ENCODE measurements around the gene OR52E4. TPM values are rescaled to one million over a fixed set of nuclear protein-coding genes. Genes with fewer than 3 reads are reported as not detected.

The OR52E4 gene
- total and polyA plus RNA-seq, 10 of the 15 experiments (the other 5 are each of a cell fraction or from before 2014, with no cell fraction given), result not detected

DNA sequence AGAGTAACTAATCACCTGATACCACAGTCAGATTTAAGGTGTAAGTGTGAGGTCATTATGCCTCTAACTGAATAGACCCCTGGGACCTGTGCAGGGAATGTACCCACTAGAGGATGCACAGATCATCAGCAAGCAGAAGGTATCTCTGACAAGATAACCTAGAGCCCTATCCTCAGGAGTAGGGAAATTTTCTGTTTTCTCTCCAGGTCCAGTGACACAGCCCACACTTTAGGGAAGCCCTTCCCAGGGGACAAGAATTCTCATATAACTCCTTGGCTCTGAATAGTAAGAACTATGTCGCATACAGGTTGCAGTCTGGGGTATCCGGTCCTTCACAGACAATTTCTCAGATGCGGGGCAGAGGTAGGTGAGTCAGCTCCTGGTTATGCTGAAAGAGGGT is 12.5 kb downstream of the OR52E4 start, which contains the start of gene OR52E5:
Gene OR52E5, plus strand, starts transcription at position 301 of the 400 bp plus-strand sequence. CDS start 7,569 bp downstream, outside the sequence.
- Histone ChIP-seq H4K20me1 (ENCODE audit: control insufficient read depth, insufficient read depth) (no peaks in the 10 kb centered on the region), H3K79me2 (ENCODE audit: control insufficient read depth, insufficient read depth, low read length) (no peaks in the 10 kb centered on the region), H3K36me3 (ENCODE audit: control insufficient read depth in 2 of 2, insufficient read depth in 2 of 2, low read length in 1 of 2) (no peaks in the 10 kb centered on the region), H3K4me1 (ENCODE audit: control insufficient read depth, insufficient read depth, low read length) (no peaks in the 10 kb centered on the region), H2AFZ (ENCODE audit: control insufficient read depth, low read depth, low read length) (no peak within 1 kb of the TSS), H3K27me3 (replicated peaks in 1 of 2; ENCODE audit: control insufficient read depth in 2 of 2, insufficient read depth in 2 of 2, low read length in 1 of 2) (no peaks in the 10 kb centered on the region), H3K9ac (ENCODE audit: control insufficient read depth, insufficient read depth, low read length) (no peak within 1 kb of the TSS), H3K9me3 (replicated peaks; ENCODE audit: control insufficient read depth, insufficient read depth, low read length) (no peaks in the 10 kb centered on the region), H3K4me2 (ENCODE audit: control insufficient read depth, insufficient read depth) (no peak within 1 kb of the TSS), H3K4me3 (no peak within 1 kb of the TSS), H3K27ac (ENCODE audit: control insufficient read depth, insufficient read depth) (no peak within 1 kb of the TSS)
- CTCF ChIA-PET, result no interaction called here
- BruUV-seq (replicated peaks), result no TSS peak
- POLR2A ChIA-PET, result no interaction called here
- SMC1A ChIA-PET (ENCODE audit: uncharacterized antibody, unreplicated experiment), result no interaction called here
- intact Hi-C loops (cut with micrococcal nuclease; ENCODE audit: unreplicated experiment), result loop anchor here (5.0 kb wide), 2 partner anchors 421 to 771 kb away; no protein-coding TSS in a partner anchor
- in situ Hi-C loops (cut with MboI), result no loop called here
- DNase-seq (ENCODE audit: low read depth, low spot score), result no peak
- FAIRE-seq, result no peak
- RAD21 ChIA-PET (ENCODE audit: unreplicated experiment), result interaction anchor here (1.9 kb wide), 1 partner anchor 82 kb away, joined by 5 read pairs; no protein-coding TSS in a partner anchor
- ATAC-seq, result no peak; the same call in 2 of the 3 replicates
- 49% methylated on average over 3 of the region's 3 CpGs for WGBS (ENCODE audit: insufficient coverage, insufficient replicate concordance, low lambda C conversion rate, missing lambda C conversion rate)
- no peak for TF ChIP-seq ZBTB40 (IDR thresholded peaks at IDR 0.05; ENCODE audit: borderline replicate concordance)
- TF ChIP-seq, protein P1, sequence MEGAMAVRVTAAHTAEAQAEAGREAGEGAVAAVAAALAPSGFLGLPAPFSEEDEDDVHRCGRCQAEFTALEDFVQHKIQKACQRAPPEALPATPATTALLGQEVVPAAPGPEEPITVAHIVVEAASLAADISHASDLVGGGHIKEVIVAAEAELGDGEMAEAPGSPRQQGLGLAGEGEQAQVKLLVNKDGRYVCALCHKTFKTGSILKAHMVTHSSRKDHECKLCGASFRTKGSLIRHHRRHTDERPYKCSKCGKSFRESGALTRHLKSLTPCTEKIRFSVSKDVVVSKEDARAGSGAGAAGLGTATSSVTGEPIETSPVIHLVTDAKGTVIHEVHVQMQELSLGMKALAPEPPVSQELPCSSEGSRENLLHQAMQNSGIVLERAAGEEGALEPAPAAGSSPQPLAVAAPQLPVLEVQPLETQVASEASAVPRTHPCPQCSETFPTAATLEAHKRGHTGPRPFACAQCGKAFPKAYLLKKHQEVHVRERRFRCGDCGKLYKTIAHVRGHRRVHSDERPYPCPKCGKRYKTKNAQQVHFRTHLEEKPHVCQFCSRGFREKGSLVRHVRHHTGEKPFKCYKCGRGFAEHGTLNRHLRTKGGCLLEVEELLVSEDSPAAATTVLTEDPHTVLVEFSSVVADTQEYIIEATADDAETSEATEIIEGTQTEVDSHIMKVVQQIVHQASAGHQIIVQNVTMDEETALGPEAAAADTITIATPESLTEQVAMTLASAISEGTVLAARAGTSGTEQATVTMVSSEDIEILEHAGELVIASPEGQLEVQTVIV (IDR thresholded peaks at IDR 0.05; ENCODE audit: borderline replicate concordance, partially characterized antibody), result no peak
- TF ChIP-seq, protein P2, sequence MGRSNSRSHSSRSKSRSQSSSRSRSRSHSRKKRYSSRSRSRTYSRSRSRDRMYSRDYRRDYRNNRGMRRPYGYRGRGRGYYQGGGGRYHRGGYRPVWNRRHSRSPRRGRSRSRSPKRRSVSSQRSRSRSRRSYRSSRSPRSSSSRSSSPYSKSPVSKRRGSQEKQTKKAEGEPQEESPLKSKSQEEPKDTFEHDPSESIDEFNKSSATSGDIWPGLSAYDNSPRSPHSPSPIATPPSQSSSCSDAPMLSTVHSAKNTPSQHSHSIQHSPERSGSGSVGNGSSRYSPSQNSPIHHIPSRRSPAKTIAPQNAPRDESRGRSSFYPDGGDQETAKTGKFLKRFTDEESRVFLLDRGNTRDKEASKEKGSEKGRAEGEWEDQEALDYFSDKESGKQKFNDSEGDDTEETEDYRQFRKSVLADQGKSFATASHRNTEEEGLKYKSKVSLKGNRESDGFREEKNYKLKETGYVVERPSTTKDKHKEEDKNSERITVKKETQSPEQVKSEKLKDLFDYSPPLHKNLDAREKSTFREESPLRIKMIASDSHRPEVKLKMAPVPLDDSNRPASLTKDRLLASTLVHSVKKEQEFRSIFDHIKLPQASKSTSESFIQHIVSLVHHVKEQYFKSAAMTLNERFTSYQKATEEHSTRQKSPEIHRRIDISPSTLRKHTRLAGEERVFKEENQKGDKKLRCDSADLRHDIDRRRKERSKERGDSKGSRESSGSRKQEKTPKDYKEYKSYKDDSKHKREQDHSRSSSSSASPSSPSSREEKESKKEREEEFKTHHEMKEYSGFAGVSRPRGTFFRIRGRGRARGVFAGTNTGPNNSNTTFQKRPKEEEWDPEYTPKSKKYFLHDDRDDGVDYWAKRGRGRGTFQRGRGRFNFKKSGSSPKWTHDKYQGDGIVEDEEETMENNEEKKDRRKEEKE (IDR thresholded peaks at IDR 0.05), result no peak
- TF ChIP-seq SUZ12 (IDR thresholded peaks at IDR 0.05; ENCODE audit: unreplicated experiment), result no peak
- no peak for TF ChIP-seq CEBPZ (IDR thresholded peaks at IDR 0.05; ENCODE audit: low read depth, low read length)
- no peak for TF ChIP-seq ZBTB33 (IDR thresholded peaks at IDR 0.05)
- no peak for TF ChIP-seq SP1 (IDR thresholded peaks at IDR 0.05; ENCODE audit: low read depth, low read length)
- TF ChIP-seq RBBP5 (conservative IDR thresholded peaks at IDR 0.05), result no peak

All from GM12878 (cell line).